ENCODE measurements around the gene C1QTNF1.
A peak's percentile ranks its signal among the peaks of the same experiment; 100 is the strongest.
"Not testable (repeated sequence)": the region's sequence is repeated elsewhere in the genome, so short reads cannot be mapped to it uniquely, and the experiment has no call there.

The C1QTNF1 gene

GRCh38 chr17:79006794-79007503, 17.0 kb upstream of the C1QTNF1 start:
- no peak for DNase-seq

- DNase-seq, result no peak
These were observed 16.2 kb upstream of the C1QTNF1 start for GRCh38 chr17:79007504-79008381.

DNA sequence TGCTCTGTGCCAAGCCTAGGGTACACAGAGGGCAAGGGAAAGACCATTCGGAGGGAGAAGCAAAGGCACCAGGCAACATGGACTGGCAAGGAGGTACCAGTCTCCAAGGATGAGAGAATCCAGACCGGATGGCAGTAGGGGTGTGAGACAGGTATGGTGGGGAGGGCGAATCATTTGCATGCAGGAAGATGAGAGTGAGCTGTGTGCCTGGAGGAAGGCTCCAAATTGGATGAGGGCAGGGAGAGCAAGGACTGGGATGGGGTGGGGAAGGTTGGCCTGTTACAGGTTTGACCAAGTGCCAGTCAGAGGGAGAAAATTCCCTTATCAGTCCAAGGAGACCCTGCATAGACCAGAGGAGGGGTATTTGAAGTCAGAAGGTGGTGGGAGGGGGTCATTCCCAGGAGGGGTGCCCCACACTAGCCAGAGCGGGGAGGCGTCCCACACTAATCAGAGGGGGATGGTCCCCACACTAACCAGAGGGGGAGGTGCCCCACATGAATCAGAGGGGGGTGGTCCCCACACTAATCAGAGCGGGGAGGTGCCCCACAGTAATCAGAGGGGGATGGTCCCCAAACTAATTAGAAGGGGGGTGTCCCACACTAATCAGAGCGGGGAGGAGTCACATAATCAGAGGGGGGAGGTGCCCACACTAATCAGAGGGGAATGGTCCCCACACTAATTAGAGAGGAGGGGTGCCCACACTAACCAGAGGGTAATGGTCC, 15.1 kb upstream of the C1QTNF1 start:
- no peak for DNase-seq

GRCh38 chr17:79009397-79010303, 14.3 kb upstream of the C1QTNF1 start, which contains the start of gene CANT1:
CANT1 (minus strand) TSS chr17:79009764; CDS start chr17:78997622, 12,142 bp downstream.
- peak; percentile 73 for DNase-seq

GRCh38 chr17:79010304-79010646, 13.7 kb upstream of the C1QTNF1 start:
- no peak for DNase-seq

DNA sequence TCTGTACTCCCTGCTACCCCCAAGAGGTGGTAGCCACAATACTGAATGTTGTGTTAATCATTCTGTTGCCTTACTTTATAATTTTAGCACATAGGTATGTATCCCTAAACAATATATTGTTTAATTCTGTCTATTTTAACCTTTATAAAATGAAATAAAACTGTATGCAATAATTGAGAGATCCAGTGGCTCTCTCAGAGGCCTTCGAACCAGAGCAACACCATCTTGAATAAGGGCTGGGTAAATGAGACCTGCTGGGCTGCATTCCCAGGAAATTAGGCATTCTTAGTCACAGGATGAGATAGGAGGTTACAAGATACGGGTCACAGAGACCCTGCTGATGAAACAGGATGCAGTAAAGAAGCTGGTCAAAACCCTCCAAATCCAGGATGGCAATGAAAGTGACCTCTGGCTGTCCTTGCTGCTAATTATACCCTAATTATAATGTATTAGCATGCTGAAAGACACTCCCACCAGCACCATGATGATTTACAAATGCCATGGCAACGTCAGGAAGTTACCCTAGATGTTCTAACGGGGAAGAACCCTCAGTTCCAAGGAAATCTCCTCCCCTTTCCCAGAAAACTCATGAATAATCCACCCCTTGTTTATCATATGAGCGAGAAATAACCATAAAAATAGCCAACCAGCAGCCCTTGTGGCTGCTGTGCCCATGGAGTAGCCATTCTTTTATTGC, 12.4 kb upstream of the C1QTNF1 start:
- no peak for DNase-seq

GRCh38 chr17:79012563-79013134, 11.3 kb upstream of the C1QTNF1 start:
- DNase-seq, result no peak

- no peak for DNase-seq
These were observed 9.7 kb upstream of the C1QTNF1 start for GRCh38 chr17:79014158-79014758.

GRCh38 chr17:79017546-79018369, 6.2 kb upstream of the C1QTNF1 start:
- DNase-seq, result no peak

DNA sequence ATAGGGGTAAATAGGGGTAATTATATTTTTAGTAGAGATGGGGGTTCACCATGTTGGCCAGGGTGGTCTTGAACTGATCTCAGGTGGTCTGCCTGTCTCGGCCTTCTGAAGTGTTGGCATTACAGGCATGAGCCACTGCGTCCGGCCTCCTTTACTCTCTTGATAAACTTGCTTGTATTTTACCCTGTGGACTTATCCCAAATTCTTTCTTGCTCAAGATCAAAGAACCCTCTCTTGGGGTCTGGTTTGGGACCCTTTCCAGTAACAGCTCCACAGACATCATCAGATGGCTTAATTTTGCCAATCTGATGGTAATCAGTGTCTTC, 5.6 kb upstream of the C1QTNF1 start:
- DNase-seq, result no peak

DNA sequence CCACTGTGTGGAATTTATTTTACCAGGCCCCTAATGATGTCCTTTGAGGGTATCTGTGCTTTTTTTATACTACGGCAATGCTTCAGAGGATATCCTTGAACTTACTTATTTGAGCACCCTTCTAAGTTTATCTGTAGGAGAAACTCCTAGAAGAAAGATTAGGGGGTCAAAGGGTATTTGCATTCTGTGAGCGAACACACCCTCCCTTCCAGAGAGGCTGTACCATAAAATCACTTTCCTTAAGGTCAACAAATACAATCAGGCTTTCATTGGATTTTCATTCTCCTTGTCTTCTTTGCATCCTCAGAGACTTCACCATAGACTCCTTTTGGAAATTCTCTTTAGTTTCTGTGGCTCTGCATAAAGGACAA, 4.7 kb upstream of the C1QTNF1 start:
- DNase-seq, result no peak

- DNase-seq, result peak; percentile 53
These were observed 4.1 kb upstream of the C1QTNF1 start for GRCh38 chr17:79019632-79020584.

DNA sequence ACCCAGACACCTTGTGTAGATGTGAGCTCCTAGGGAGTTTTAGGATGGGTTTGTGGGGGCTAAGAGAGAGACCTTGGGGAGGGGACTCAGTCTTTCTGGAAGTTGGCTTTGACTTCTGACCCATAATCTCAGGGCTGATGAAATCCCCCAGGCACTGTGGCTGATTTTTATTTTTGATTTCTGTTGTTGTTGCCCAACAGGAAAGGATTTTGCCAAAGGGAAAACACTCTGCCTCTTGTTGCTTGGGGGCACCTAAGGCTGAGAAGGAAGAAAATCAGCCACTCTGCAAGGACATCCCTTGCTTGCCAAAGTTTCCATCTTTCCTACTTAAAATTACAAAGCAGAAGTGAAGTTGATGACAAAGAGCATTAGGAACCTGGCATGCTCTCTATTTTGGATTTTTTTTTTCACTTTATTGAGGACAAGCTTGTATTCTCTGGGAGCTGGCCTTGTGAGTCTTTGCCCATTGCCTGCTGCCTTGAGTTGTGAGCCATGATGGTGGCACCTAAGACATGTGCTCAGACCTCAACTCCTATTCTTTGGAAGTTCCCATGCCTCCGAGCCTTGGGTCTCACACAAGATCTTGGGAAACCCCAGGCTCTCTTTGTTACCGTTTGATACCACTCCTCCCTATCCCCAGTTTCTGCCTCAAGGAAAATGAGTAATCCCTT, 3.2 kb upstream of the C1QTNF1 start:
- no peak for DNase-seq

DNA sequence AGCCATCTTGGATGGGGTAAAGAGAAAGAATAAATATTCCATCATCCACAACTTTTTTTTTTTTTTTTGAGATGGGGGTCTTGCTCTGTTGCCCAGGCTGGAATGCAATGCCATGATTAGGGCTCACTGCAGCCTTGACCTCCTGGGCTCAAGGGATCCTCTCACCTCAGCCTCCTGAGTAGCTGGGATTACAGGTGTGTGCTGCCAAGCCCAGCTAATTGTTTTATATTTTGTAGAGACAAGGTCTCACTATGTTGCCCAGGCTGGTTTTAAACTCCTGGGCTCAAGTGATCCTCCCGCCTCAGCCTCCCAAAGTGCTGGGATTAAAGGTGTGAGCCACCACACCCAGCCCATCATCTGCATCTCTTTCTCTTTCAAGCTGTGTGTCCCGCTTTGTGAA, 2.0 kb upstream of the C1QTNF1 start:
- DNase-seq, result not testable (repeated sequence)

DNA sequence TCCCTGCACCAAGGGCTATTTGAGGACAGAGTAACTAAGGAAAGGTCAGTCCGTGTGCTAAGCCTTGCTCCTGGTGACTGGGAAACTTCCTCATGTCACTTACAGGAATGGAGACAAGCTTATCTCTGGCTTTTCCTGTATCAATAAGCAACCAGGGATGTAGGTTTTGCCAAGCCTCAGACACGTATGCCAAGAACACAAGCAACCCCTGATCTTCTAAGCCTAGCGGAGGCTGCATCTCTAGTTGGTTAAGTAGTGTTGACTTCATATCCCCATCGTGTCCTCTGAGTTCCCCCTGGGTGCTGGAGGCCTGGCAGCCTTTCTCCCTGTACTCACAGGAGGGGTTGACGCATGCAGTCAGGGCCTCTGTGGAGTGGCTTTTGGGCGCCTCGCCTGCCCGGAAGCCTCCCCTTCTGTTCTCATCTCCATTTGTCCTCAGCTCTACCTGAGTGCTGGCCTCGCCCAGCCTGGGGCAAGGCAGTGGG, 1.4 kb upstream of the C1QTNF1 start:
- no peak for DNase-seq

- DNase-seq, result no peak
These were observed 726 bp upstream of the C1QTNF1 start for GRCh38 chr17:79023180-79023705.

GRCh38 chr17:79024901-79025737, 1.1 kb downstream of the C1QTNF1 start:
- no peak for DNase-seq
